HG03045 (cell line): ENCODE measurements around the gene PPT2.
"Not testable (repeated sequence)": the region's sequence is repeated elsewhere in the genome, so short reads cannot be mapped to it uniquely, and the experiment has no call there.

ENCODE experiments used
- ATAC-seq: cut with Tn5 transposase; IDR thresholded peaks from one replicate; pipeline ENCODE4 v1.9.1; 2021; ENCODE audit warnings: mild to moderate bottlenecking, moderate library complexity; ENCODE audit not compliant: unreplicated experiment

PPT2 gene

GRCh38 chr6:32203426-32204267, 49.7 kb downstream of the PPT2 start:
- ATAC-seq: no peak

- ATAC-seq: no peak
Observed at GRCh38 chr6:32204268-32204715, 50.4 kb downstream of the PPT2 start.

- no peak for ATAC-seq
Observed at GRCh38 chr6:32208996-32209395, 55.1 kb downstream of the PPT2 start.

GRCh38 chr6:32210191-32210601, 56.3 kb downstream of the PPT2 start:
- no peak for ATAC-seq

- ATAC-seq: not testable (repeated sequence)
Observed at GRCh38 chr6:32211432-32211831, 57.5 kb downstream of the PPT2 start.

- ATAC-seq: no peak
Observed at GRCh38 chr6:32212076-32212760, 58.3 kb downstream of the PPT2 start.
